SKM-1 (cell line): ENCODE results near the gene TPR.

Experiments
- DNase-seq: peaks from one replicate; lab custom pipeline; 2025; ENCODE audit not compliant: unreplicated experiment; lab: John Stamatoyannopoulos, UW

TPR gene

DNA sequence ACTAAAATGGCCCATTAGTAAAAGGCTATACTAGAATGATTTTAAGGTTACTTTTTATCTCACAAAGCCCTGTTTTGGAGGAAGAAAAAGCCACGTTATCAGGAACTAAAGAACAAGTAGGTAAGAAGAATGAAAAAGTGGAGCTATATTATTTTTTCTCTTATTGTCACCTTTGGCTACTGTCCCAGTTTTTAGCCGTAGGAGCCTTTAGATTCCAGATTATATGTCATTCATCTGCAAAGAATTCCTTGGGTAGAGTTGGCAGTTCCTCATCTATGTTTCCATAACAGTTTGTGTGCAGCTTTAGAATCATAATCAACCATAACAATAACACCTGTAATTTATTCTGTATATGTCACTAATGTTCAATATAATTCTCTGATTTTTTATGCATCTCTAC lies 83.8 kb downstream of the TPR start:
- no peak for DNase-seq

DNA sequence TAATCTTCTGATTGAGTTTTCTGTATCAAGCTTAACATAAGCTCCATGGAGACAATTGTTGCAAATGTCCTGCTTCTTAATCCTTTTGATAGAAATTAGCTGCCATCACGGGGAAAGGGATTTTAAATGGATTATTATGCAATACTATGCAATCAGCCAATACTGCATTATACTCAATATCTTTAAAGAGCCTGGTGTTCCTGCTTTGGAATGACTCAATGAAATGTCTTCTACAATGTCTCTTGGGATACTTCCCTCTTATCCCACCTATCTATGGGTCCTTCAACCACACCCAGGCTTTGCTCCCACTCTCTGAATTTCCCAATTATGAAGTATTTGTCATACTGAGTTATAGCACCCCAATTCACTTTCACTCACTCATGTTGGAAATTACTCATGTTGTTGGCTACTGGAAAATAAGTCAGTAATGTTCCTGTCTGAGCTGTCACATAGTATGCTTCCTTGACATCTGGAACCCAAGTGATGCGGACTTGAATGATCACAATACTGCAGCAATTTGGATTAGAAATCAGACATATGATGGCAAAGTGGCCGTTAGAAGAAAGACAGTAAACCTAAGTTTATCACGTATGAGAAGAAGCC lies 85.0 kb downstream of the TPR start:
- no peak for DNase-seq

DNA sequence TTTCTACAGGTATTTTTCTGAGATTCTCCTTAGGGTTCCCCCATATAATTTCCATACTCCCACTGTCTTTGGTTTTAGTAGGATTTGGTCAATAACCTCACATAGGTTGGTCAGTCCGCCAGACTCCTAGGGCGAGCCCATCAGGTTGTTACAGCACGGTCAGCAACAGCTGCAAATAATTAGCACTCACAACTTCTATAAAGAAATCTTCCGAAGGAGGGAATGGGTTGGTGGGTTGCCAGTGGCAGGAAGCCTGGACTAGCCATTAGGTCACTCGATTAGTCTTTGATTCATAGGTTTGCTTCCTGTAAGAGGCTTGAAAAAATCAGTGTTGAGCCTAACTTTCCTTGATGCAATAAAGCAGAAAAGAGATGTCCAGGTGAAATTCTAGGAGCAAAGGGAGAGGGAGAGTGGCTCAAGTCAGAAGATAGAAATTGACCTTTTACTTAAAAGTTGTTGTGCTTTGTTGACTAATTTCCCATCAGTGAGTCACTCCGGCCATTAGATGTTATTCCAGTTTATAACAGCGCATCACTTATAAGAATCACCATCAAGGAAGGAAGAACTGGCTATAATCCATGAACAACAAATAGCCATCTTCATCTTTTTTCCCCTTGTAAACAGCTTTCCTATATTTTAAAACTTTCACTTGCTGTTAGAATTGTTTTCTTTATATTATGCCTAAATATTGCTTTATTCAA lies 88.3 kb downstream of the TPR start:
- no peak for DNase-seq

DNA sequence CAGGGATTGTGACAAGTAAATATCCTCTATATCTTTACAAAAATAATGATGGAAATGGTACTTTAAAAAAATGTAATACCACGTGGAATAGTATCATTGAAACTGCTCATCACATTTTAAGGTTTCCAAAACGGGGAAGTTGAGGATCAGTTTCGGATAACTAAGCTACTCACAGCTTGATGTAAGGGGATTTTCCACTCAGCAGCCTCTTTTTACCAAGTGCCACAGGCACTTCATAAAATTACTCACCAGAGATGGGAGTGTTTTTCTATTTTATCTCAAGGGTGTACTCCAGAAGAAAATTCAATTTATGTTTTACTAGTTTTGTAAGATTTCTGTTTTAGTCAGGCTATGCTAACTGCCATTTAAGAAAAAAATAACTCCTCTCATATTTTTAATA lies 91.7 kb downstream of the TPR start:
- DNase-seq = no peak

DNA sequence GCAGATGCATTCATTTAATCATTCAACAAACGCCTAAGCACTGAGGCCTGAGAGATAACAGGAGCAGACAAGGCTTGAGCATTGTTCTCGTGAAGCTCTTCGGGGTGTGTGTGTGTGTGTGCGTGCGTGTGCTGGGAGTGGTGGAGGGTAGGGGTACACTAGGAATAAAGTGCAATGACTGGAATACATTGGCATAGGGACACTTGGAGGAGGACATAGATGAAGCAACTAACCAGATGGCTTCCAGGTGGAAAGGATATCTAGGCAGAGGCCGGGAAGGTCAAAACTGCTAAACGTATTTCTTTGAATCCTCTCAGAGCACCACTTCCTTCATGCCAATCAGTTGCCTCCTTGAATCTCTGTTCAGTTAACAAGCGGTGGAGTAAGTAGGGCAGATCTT lies 92.6 kb downstream of the TPR start:
- no peak for DNase-seq

DNA sequence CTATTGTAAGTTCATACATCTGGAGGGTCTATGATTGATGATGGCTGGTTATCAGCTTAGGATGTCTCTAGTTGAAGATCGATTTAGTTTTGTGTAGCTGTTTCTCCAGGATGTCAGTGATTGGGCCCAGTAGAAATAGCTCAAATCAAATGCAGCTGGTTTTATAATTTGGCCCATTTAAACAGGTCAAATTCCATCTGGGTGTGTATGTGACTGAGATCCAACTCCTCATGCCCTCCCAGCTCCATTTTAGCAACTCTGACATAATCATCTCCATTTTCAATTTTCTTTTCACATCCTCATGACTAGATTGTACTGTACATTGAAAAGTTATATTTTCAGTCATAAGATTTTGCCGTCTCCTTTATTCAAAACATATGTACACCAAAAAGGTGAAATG lies 99.2 kb downstream of the TPR start:
- DNase-seq = no peak

DNA sequence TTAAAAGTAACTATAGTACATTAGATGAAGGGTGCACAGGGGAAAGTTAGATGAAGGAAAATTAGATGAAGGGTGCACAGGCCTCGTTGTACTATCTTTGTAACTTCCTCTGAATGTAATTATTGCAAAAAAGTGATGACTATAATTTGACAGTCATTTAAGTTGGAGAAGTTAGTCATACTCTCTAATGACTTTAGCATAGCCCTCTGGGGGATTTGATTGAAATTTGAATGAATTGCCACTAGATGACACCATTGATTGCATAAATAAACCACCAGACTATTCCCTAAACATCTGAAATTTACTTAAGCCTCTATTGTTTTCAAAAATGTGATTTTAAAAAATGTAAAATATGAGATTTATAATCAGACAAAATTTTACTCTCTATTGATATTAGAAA lies 102.6 kb downstream of the TPR start:
- DNase-seq = no peak

DNA sequence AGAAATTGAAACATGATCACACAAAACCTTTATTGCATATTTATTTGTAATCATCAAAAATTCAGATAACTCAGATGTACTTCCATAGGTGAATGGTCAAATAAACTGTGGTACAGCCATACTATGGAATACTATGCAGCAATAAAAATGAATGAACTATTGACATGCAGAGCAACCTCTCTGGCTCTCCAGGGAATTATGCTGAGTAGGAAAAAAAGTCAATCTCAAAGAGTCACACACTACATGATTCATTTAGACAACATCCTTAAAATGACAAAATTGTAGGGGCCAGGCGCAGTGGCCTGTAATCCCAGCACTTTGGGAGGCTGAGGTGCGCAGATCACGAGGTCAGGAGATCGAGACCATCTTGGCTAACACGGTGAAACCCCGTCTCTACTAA lies 104.0 kb downstream of the TPR start:
- DNase-seq = no peak
